Stimulated activated CD4-positive, alpha-beta T cell treated with anti-CD3 and anti-CD28 coated beads, Interleukin-1b, Interleukin-23, amount 100 ng/mL, for 4 hours (primary cell): ENCODE data around the gene TNRC6A.
"Not testable (repeated sequence)": the region's sequence is repeated elsewhere in the genome, so short reads cannot be mapped to it uniquely, and the experiment has no call there.

ENCODE experiments used
- DNase-seq, 2 donors: peaks; one replicate each; pipeline ENCODE4 v3.0.0-alpha.2; 2020; ENCODE audit warnings: low read depth in 2 of 2

TNRC6A gene

GRCh38 chr16:24729243-24729950 lies at the start of gene TNRC6A:
Gene TNRC6A (plus strand): TSS chr16:24729651. CDS start chr16:24729842, 191 bp downstream.
- DNase-seq: peak; percentile 53 to 72

GRCh38 chr16:24681793-24682192 lies 47.7 kb upstream of the TNRC6A start:
- DNase-seq: no peak

GRCh38 chr16:24683250-24683649 lies 46.2 kb upstream of the TNRC6A start:
- DNase-seq: no peak

- no peak for DNase-seq
Observed at GRCh38 chr16:24683847-24684493, 45.5 kb upstream of the TNRC6A start.

GRCh38 chr16:24685539-24686432 lies 43.7 kb upstream of the TNRC6A start:
- DNase-seq: no peak

- DNase-seq: no peak
Observed at GRCh38 chr16:24686678-24687077, 42.8 kb upstream of the TNRC6A start.

- no peak for DNase-seq
Observed at GRCh38 chr16:24688359-24688758, 41.1 kb upstream of the TNRC6A start.

GRCh38 chr16:24689128-24689527 lies 40.3 kb upstream of the TNRC6A start:
- DNase-seq: no peak

- DNase-seq: no peak
Observed at GRCh38 chr16:24692854-24693253, 36.6 kb upstream of the TNRC6A start.

GRCh38 chr16:24694931-24695330 lies 34.5 kb upstream of the TNRC6A start:
- DNase-seq: no peak

GRCh38 chr16:24696699-24697098 lies 32.8 kb upstream of the TNRC6A start:
- no peak for DNase-seq

GRCh38 chr16:24698308-24698707 lies 31.1 kb upstream of the TNRC6A start:
- DNase-seq: no peak

GRCh38 chr16:24699151-24699723 lies 30.2 kb upstream of the TNRC6A start:
- DNase-seq: no peak

- no peak for DNase-seq
Observed at GRCh38 chr16:24700549-24701392, 28.7 kb upstream of the TNRC6A start.

- no peak for DNase-seq
Observed at GRCh38 chr16:24701521-24701951, 27.9 kb upstream of the TNRC6A start.

- not testable (repeated sequence) for DNase-seq
Observed at GRCh38 chr16:24707760-24708159, 21.7 kb upstream of the TNRC6A start.

- no peak for DNase-seq
Observed at GRCh38 chr16:24713379-24713778, 16.1 kb upstream of the TNRC6A start.

- no peak for DNase-seq
Observed at GRCh38 chr16:24717411-24717810, 12.0 kb upstream of the TNRC6A start.

GRCh38 chr16:24718967-24719521 lies 10.4 kb upstream of the TNRC6A start:
- no peak for DNase-seq

- peak; percentile 11 to 31 for DNase-seq
Observed at GRCh38 chr16:24721830-24722238, 7.6 kb upstream of the TNRC6A start.

GRCh38 chr16:24723663-24724062 lies 5.8 kb upstream of the TNRC6A start:
- no peak for DNase-seq
